Measurements from ENCODE around the gene GPR148.
"Not testable (repeated sequence)": the region's sequence is repeated elsewhere in the genome, so short reads cannot be mapped to it uniquely, and the experiment has no call there.

The GPR148 gene, protein sequence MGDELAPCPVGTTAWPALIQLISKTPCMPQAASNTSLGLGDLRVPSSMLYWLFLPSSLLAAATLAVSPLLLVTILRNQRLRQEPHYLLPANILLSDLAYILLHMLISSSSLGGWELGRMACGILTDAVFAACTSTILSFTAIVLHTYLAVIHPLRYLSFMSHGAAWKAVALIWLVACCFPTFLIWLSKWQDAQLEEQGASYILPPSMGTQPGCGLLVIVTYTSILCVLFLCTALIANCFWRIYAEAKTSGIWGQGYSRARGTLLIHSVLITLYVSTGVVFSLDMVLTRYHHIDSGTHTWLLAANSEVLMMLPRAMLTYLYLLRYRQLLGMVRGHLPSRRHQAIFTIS

DNA sequence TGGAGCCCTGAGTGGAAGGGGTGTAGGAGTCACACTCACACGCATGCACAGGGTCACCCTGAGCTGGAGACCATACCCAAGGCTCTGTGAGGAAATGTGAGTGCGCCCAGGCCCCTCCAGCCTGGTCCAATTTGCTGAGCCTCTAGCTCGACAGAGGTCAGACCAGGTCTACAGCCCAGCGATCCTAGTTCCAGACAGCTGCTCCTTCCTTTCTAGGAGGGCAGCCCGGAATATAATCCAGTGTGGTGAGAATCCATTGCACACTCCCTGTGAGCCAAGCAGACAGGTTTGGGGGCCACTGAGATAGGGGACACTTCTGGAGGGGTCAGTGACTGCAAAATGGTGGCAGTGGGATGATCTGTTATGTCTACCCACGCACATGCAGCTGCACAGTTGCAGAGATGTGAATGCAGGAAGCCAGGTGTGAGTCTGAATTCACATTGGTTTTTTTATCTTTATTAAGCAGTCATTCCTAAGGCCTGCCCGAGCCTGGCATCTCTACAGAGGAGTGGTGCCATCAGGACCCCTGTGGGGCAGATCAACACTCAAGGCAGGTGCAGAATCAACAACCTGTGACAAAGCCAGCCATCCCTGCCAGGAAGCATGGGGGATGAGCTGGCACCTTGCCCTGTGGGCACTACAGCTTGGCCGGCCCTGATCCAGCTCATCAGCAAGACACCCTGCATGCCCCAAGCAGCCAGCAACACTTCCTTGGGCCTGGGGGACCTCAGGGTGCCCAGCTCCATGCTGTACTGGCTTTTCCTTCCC, at the start of gene GPR148:
Gene GPR148 (plus strand): TSS at position 522 of the 768 bp plus-strand sequence. CDS start 82 bp downstream, at position 604.
- H3K9ac ChIP-seq (ENCODE audit: low read depth in 1 of 2, low read length in 2 of 2), result peak within 1 kb of the TSS in 1 of 2 donors; percentile 22
- no peaks in the 10 kb centered on the region for H3K36me3 ChIP-seq (ENCODE audit: control insufficient read depth in 2 of 2, insufficient read depth in 2 of 2, low read length in 2 of 2)
- H3K27me3 ChIP-seq (ENCODE audit: control insufficient read depth in 2 of 2, insufficient read depth in 2 of 2, low read length in 2 of 2), result peaks cover 3 to 4% of the 10 kb centered on the region in 2 donors
- no peaks in the 10 kb centered on the region for H3K9me3 ChIP-seq (ENCODE audit: control insufficient read depth in 2 of 2, low read length in 2 of 2)
- peaks cover 14 to 17% of the 10 kb centered on the region in 2 donors for H3K4me1 ChIP-seq (ENCODE audit: control insufficient read depth in 2 of 2, insufficient read depth in 2 of 2, low read length in 2 of 2)
- peak within 1 kb of the TSS; percentile 9 to 44 for H3K27ac ChIP-seq (ENCODE audit: low read depth in 2 of 2, low read length in 2 of 2)
- peak within 1 kb of the TSS in 1 of 2 donors; percentile 75 for H3K4me3 ChIP-seq (ENCODE audit: low read length in 2 of 2)

GRCh38 chr2:130692041-130692770, 36.7 kb upstream of the GPR148 start:
- not testable (repeated sequence) for H3K27me3 ChIP-seq (ENCODE audit: control insufficient read depth in 2 of 2, insufficient read depth in 2 of 2, low read length in 2 of 2); H3K27ac ChIP-seq (ENCODE audit: low read depth in 2 of 2, low read length in 2 of 2); H3K9ac ChIP-seq (ENCODE audit: low read depth in 1 of 2, low read length in 2 of 2); H3K36me3 ChIP-seq (ENCODE audit: control insufficient read depth in 2 of 2, insufficient read depth in 2 of 2, low read length in 2 of 2); H3K9me3 ChIP-seq (ENCODE audit: control insufficient read depth in 2 of 2, low read length in 2 of 2); H3K4me1 ChIP-seq (ENCODE audit: control insufficient read depth in 2 of 2, insufficient read depth in 2 of 2, low read length in 2 of 2); H3K4me3 ChIP-seq (ENCODE audit: low read length in 2 of 2)

GRCh38 chr2:130693474-130693873, 35.4 kb upstream of the GPR148 start:
- not testable (repeated sequence) for H3K27me3 ChIP-seq (ENCODE audit: control insufficient read depth in 2 of 2, insufficient read depth in 2 of 2, low read length in 2 of 2); H3K9me3 ChIP-seq (ENCODE audit: control insufficient read depth in 2 of 2, low read length in 2 of 2); H3K9ac ChIP-seq (ENCODE audit: low read depth in 1 of 2, low read length in 2 of 2); H3K4me3 ChIP-seq (ENCODE audit: low read length in 2 of 2); H3K36me3 ChIP-seq (ENCODE audit: control insufficient read depth in 2 of 2, insufficient read depth in 2 of 2, low read length in 2 of 2); H3K4me1 ChIP-seq (ENCODE audit: control insufficient read depth in 2 of 2, insufficient read depth in 2 of 2, low read length in 2 of 2); H3K27ac ChIP-seq (ENCODE audit: low read depth in 2 of 2, low read length in 2 of 2)

DNA sequence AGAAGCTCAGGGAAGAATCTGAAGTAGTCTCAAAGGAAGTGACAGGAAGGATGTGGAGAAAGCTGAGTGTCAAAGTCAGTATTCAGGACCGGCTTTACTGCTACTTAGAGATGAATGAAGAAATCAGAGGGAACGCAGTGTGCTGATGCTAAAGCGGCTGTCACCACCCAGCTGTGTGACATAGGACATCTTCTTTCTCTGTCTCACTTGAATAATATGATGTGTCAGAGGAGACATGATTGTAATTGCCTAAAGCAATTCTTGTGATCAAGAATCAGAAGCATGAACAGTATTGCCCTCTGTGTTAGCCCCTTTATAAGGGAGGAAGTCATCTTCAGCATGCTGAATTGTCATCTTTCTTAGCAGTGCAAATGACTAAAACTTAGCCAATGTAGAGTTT, 25.6 kb upstream of the GPR148 start:
- H3K27me3 ChIP-seq (ENCODE audit: control insufficient read depth in 2 of 2, insufficient read depth in 2 of 2, low read length in 2 of 2); H3K9me3 ChIP-seq (ENCODE audit: control insufficient read depth in 2 of 2, low read length in 2 of 2); H3K36me3 ChIP-seq (ENCODE audit: control insufficient read depth in 2 of 2, insufficient read depth in 2 of 2, low read length in 2 of 2); H3K4me1 ChIP-seq (ENCODE audit: control insufficient read depth in 2 of 2, insufficient read depth in 2 of 2, low read length in 2 of 2); H3K9ac ChIP-seq (ENCODE audit: low read depth in 1 of 2, low read length in 2 of 2); H3K27ac ChIP-seq (ENCODE audit: low read depth in 2 of 2, low read length in 2 of 2); H3K4me3 ChIP-seq (ENCODE audit: low read length in 2 of 2): not testable (repeated sequence)

DNA sequence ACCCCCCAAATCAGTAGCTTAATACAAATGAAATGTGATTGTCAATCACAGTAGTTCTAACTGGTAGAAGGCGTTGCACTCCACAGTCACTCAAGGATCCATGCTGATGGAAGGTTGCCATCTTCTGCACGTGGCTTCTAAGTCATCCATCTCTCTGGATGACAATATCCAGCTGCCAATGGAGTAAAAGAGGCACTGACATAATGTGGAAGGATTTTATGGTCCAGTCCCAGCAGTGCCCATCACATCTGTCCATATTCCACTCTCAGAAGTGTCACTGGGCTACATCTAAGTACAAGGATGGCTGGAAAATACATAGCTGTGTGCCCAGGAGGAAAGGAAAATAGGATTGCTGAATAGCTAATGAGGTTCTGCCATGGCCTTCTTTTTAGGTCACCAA, 14.1 kb upstream of the GPR148 start:
- H3K4me3 ChIP-seq (ENCODE audit: low read length in 2 of 2); H3K27me3 ChIP-seq (ENCODE audit: control insufficient read depth in 2 of 2, insufficient read depth in 2 of 2, low read length in 2 of 2); H3K4me1 ChIP-seq (ENCODE audit: control insufficient read depth in 2 of 2, insufficient read depth in 2 of 2, low read length in 2 of 2); H3K9ac ChIP-seq (ENCODE audit: low read depth in 1 of 2, low read length in 2 of 2); H3K9me3 ChIP-seq (ENCODE audit: control insufficient read depth in 2 of 2, low read length in 2 of 2); H3K36me3 ChIP-seq (ENCODE audit: control insufficient read depth in 2 of 2, insufficient read depth in 2 of 2, low read length in 2 of 2); H3K27ac ChIP-seq (ENCODE audit: low read depth in 2 of 2, low read length in 2 of 2): not testable (repeated sequence)

- no peaks in the 10 kb centered on the region for H3K36me3 ChIP-seq (ENCODE audit: control insufficient read depth in 2 of 2, insufficient read depth in 2 of 2, low read length in 2 of 2)
- no peak overlapping the region for H3K4me3 ChIP-seq (ENCODE audit: low read length in 2 of 2)
- H3K9ac ChIP-seq (ENCODE audit: low read depth in 1 of 2, low read length in 2 of 2), result no peak overlapping the region
- no peaks in the 10 kb centered on the region for H3K9me3 ChIP-seq (ENCODE audit: control insufficient read depth in 2 of 2, low read length in 2 of 2)
- no peaks in the 10 kb centered on the region for H3K4me1 ChIP-seq (ENCODE audit: control insufficient read depth in 2 of 2, insufficient read depth in 2 of 2, low read length in 2 of 2)
- peaks cover 0 to 3% of the 10 kb centered on the region in 2 donors for H3K27me3 ChIP-seq (ENCODE audit: control insufficient read depth in 2 of 2, insufficient read depth in 2 of 2, low read length in 2 of 2)
- H3K27ac ChIP-seq (ENCODE audit: low read depth in 2 of 2, low read length in 2 of 2), result no peak overlapping the region
These were observed 8.8 kb upstream of the GPR148 start for GRCh38 chr2:130720036-130720435.

- Histone ChIP-seq H3K27ac (ENCODE audit: low read depth in 2 of 2, low read length in 2 of 2) (no peak overlapping the region), H3K4me1 (ENCODE audit: control insufficient read depth in 2 of 2, insufficient read depth in 2 of 2, low read length in 2 of 2) (no peaks in the 10 kb centered on the region), H3K9me3 (ENCODE audit: control insufficient read depth in 2 of 2, low read length in 2 of 2) (no peaks in the 10 kb centered on the region), H3K27me3 (ENCODE audit: control insufficient read depth in 2 of 2, insufficient read depth in 2 of 2, low read length in 2 of 2) (peaks cover 0 to 3% of the 10 kb centered on the region in 2 donors), H3K4me3 (ENCODE audit: low read length in 2 of 2) (no peak overlapping the region), H3K9ac (ENCODE audit: low read depth in 1 of 2, low read length in 2 of 2) (no peak overlapping the region), H3K36me3 (ENCODE audit: control insufficient read depth in 2 of 2, insufficient read depth in 2 of 2, low read length in 2 of 2) (no peaks in the 10 kb centered on the region)
These were observed 8.3 kb upstream of the GPR148 start for GRCh38 chr2:130720528-130720927.

DNA sequence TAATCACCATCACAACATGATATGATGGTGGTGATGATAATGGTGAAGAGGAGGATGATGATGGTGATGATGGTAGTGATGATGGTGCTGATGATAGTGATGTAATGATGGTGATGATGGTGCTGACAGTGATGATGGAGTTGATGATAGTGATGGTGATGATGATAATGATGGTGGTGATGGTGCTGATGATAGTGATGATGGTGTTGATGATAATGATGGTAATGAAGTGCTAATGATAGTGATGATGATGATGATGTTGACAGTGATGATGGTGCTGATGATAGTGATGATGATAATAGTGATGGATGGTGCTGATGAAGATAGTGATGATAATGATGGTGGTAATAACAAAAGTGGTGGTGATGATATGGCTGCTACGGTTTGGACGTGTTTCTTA, 4.4 kb upstream of the GPR148 start:
- Histone ChIP-seq H3K9ac (ENCODE audit: low read depth in 1 of 2, low read length in 2 of 2) (no peak overlapping the region), H3K27me3 (ENCODE audit: control insufficient read depth in 2 of 2, insufficient read depth in 2 of 2, low read length in 2 of 2) (peaks cover 4 to 6% of the 10 kb centered on the region in 2 donors), H3K36me3 (ENCODE audit: control insufficient read depth in 2 of 2, insufficient read depth in 2 of 2, low read length in 2 of 2) (no peaks in the 10 kb centered on the region), H3K4me3 (ENCODE audit: low read length in 2 of 2) (no peak overlapping the region), H3K9me3 (ENCODE audit: control insufficient read depth in 2 of 2, low read length in 2 of 2) (no peaks in the 10 kb centered on the region), H3K4me1 (ENCODE audit: control insufficient read depth in 2 of 2, insufficient read depth in 2 of 2, low read length in 2 of 2) (peaks cover 14 to 17% of the 10 kb centered on the region in 2 donors), H3K27ac (ENCODE audit: low read depth in 2 of 2, low read length in 2 of 2) (no peak overlapping the region)

- peaks cover 3 to 4% of the 10 kb centered on the region in 2 donors for H3K27me3 ChIP-seq (ENCODE audit: control insufficient read depth in 2 of 2, insufficient read depth in 2 of 2, low read length in 2 of 2)
- peaks cover 14 to 17% of the 10 kb centered on the region in 2 donors for H3K4me1 ChIP-seq (ENCODE audit: control insufficient read depth in 2 of 2, insufficient read depth in 2 of 2, low read length in 2 of 2)
- H3K4me3 ChIP-seq (ENCODE audit: low read length in 2 of 2), result peak overlapping the region; percentile 70 to 75
- H3K9ac ChIP-seq (ENCODE audit: low read depth in 1 of 2, low read length in 2 of 2), result peak overlapping the region; percentile 44 to 64
- H3K27ac ChIP-seq (ENCODE audit: low read depth in 2 of 2, low read length in 2 of 2), result peak overlapping the region in 1 of 2 donors; percentile 56
- H3K9me3 ChIP-seq (ENCODE audit: control insufficient read depth in 2 of 2, low read length in 2 of 2), result no peaks in the 10 kb centered on the region
- no peaks in the 10 kb centered on the region for H3K36me3 ChIP-seq (ENCODE audit: control insufficient read depth in 2 of 2, insufficient read depth in 2 of 2, low read length in 2 of 2)
These were observed 2.2 kb upstream of the GPR148 start for GRCh38 chr2:130726614-130727180.
